Measurements from ENCODE around the gene SEC24A. TPM values are rescaled to one million over a fixed set of nuclear protein-coding genes. Genes with fewer than 3 reads are reported as not detected.
"Not testable (repeated sequence)": the region's sequence is repeated elsewhere in the genome, so short reads cannot be mapped to it uniquely, and the experiment has no call there.

The SEC24A gene
- total RNA-seq, 4 donors from 2014 or later: 15.3 to 30.9 (median 19.6) TPM

DNA sequence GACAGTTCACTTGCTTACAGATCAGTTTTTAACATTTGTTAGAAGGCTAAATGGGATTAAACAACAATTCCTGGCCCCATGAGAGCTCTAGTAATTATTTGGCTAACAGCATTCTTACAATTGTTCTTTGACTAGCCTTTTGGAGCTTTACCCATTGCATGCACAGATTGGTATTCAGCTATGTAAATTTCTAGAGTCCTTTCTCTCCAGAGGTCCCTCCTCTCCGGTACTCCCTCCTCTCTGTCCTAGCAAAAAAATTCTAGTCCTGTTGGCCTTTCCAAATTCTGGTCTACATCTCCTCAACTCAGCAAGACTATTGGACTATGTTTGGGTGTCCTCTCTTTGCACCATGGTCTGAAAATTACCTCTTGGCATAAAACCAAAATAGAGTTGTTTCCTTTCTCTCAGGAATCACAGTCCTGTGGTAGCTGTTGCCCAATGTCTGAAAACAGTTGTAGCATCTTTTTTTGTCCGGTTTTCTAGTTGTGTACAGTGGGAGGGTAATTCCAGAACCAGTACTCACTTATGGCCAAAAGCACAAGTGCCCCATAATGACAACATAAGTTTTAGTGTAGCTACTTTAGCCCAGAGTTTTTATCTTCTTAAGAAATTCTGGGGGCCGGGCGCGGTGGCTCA, 34.0 kb upstream of the SEC24A start:
- peaks cover under 1 to 100% (median 15%) of the 10 kb centered on the region in 3 donors for H3K36me3 ChIP-seq
- intact Hi-C loops (cut with DNase I): no loop called here
- WGBS, 2 donors: 69 to 90% methylated on average over 2 to 5 of the region's 5 CpGs

DNA sequence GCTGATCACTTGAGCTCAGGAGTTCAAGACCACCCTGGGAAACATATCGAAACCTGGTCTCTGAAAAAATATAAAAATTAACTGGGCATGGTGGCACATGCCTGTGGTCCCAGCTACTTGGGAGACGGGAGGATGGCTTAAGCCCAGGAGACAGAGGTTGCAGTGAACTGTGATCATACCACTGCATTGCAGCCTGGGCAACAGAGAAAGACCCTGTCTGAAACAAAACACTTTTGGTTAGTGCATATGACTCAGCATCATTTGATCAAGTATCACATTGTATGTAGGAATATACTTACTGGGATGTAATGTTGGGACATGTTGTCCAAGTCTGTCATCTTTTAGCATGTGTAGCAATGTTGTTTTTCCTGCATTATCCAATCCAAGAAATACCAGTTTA, 28.0 kb upstream of the SEC24A start:
- Histone ChIP-seq H3K27me3 (no peaks in the 10 kb centered on the region), H3K9me3 (no peaks in the 10 kb centered on the region), H3K4me1 (peaks cover 0 to 11% (median 0%) of the 10 kb centered on the region in 3 donors), H3K27ac (no peak overlapping the region), H3K36me3 (peaks cover 11 to 86% (median 12%) of the 10 kb centered on the region in 3 donors), H3K4me3 (no peak overlapping the region)
- DNase-seq: no peak
- TF ChIP-seq, protein P1, sequence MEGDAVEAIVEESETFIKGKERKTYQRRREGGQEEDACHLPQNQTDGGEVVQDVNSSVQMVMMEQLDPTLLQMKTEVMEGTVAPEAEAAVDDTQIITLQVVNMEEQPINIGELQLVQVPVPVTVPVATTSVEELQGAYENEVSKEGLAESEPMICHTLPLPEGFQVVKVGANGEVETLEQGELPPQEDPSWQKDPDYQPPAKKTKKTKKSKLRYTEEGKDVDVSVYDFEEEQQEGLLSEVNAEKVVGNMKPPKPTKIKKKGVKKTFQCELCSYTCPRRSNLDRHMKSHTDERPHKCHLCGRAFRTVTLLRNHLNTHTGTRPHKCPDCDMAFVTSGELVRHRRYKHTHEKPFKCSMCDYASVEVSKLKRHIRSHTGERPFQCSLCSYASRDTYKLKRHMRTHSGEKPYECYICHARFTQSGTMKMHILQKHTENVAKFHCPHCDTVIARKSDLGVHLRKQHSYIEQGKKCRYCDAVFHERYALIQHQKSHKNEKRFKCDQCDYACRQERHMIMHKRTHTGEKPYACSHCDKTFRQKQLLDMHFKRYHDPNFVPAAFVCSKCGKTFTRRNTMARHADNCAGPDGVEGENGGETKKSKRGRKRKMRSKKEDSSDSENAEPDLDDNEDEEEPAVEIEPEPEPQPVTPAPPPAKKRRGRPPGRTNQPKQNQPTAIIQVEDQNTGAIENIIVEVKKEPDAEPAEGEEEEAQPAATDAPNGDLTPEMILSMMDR (IDR thresholded peaks at IDR 0.05): no peak
- TF ChIP-seq POLR2A (IDR thresholded peaks at IDR 0.05): no peak
- intact Hi-C loops (cut with DNase I): no loop called here
- WGBS, 2 donors: 93 to 95% methylated on average over 2 of the region's 2 CpGs

More for the DNA sequence above, 34.0 kb upstream of the SEC24A start:
- Histone ChIP-seq H3K4me1 (no peaks in the 10 kb centered on the region), H3K27me3 (no peaks in the 10 kb centered on the region), H3K27ac (no peak overlapping the region), H3K9me3 (no peaks in the 10 kb centered on the region), H3K4me3 (no peak overlapping the region)
- DNase-seq: no peak
- no peak for TF ChIP-seq POLR2A (IDR thresholded peaks at IDR 0.05)
- TF ChIP-seq, protein P1 (IDR thresholded peaks at IDR 0.05): no peak

DNA sequence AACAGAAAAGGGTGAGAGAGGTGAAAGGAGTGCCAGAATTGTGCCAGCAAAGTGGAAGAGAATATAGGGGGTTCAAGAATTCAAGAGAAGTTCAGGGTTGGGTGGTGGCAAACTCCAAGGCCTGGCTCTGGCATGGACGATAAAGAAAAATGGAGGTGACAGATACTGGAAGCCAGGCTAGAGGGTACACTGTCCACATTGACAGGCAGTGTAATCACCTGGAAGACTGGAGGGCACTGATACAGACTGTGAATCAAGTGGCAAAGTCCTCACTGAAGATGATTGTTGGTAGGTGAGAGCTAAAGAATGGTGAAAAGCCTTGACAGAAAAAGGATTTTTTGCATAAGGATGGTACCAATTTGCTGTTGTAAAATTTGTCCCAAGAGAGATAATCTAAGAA, 23.0 kb upstream of the SEC24A start:
- peaks cover 0 to 37% (median 10%) of the 10 kb centered on the region in 3 donors for H3K4me1 ChIP-seq
- no peak overlapping the region for H3K4me3 ChIP-seq
- H3K27me3 ChIP-seq: no peaks in the 10 kb centered on the region
- TF ChIP-seq, protein P1 (IDR thresholded peaks at IDR 0.05): no peak
- no peak for TF ChIP-seq POLR2A (IDR thresholded peaks at IDR 0.05)
- WGBS, 2 donors: 94 to 100% methylated on average over 1 of the region's 1 CpG
- H3K36me3 ChIP-seq: peaks cover 0 to 44% (median 2%) of the 10 kb centered on the region in 3 donors
- no peaks in the 10 kb centered on the region for H3K9me3 ChIP-seq
- intact Hi-C loops (cut with DNase I): no loop called here
- peak overlapping the region in 3 of 4 donors; percentile 34 to 65 (median 63) for H3K27ac ChIP-seq
- no peak for DNase-seq

DNA sequence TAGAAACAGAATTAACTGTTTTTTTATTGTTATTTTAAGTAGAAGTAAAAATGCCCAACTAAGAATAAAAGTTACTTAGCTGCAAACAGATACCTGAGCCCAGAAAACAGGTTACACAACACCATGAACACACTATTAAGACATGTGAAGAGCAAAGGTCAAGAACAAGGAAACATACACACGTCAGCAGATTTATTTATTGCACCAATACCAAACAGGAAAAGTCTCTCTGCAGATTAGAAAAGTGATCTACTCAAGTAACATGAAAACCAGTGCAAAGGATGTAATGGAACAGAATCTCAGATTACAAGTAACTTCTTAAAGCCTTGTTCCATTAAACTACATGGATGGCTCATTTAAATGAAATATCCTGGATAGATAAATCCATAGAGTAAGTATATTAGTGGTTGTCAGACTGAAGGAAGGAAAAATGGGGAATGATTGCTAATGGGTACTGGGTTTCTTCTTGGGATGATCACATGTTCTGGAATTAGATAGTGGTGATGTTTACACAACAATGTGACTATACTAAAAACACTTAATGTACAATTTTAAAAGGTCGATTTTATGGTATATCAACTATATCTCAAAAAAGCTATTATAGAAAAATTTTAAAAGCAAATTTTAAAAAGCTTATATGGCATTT, 22.1 kb upstream of the SEC24A start:
- Histone ChIP-seq H3K27ac (peak overlapping the region; percentile 29 to 65 (median 60)), H3K36me3 (peaks cover 0 to 35% (median 0%) of the 10 kb centered on the region in 3 donors), H3K4me3 (no peak overlapping the region), H3K27me3 (no peaks in the 10 kb centered on the region), H3K4me1 (peaks cover 3 to 47% (median 17%) of the 10 kb centered on the region in 3 donors), H3K9me3 (no peaks in the 10 kb centered on the region)
- no peak for DNase-seq
- no peak for TF ChIP-seq POLR2A (IDR thresholded peaks at IDR 0.05)
- TF ChIP-seq, protein P1 (IDR thresholded peaks at IDR 0.05): no peak
- 45 to 47% methylated on average over 2 of the region's 2 CpGs for WGBS, 2 donors
- intact Hi-C loops (cut with DNase I): no loop called here

DNA sequence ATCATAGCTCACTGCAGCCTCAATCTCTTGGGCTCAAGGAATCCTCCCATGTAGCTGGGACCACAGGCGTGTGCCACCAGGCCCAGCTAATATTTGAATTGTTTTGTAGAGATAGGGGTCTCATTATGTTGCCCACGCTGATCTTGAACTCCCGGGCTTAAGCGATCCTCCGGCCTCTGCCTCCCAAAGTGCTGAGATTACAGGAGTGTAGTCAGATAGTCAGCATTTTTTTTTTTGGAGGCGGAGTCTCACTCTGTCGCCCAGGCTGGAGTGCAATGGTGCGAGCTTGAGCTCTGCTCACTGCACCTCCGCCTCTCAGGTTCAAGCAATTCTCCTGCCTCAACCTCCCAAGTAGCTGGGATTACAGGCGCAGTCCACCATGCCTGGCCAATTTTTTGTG, 14.4 kb upstream of the SEC24A start:
- DNase-seq: no peak
- no peaks in the 10 kb centered on the region for H3K9me3 ChIP-seq
- intact Hi-C loops (cut with DNase I): no loop called here
- no peaks in the 10 kb centered on the region for H3K36me3 ChIP-seq
- H3K4me1 ChIP-seq: peaks cover 6 to 49% (median 13%) of the 10 kb centered on the region in 3 donors
- TF ChIP-seq, protein P1 (IDR thresholded peaks at IDR 0.05): no peak
- TF ChIP-seq POLR2A (IDR thresholded peaks at IDR 0.05): no peak
- no peak overlapping the region for H3K27ac ChIP-seq
- 86 to 91% methylated on average over 10 of the region's 10 CpGs for WGBS, 2 donors
- H3K27me3 ChIP-seq: no peaks in the 10 kb centered on the region
- no peak overlapping the region for H3K4me3 ChIP-seq

DNA sequence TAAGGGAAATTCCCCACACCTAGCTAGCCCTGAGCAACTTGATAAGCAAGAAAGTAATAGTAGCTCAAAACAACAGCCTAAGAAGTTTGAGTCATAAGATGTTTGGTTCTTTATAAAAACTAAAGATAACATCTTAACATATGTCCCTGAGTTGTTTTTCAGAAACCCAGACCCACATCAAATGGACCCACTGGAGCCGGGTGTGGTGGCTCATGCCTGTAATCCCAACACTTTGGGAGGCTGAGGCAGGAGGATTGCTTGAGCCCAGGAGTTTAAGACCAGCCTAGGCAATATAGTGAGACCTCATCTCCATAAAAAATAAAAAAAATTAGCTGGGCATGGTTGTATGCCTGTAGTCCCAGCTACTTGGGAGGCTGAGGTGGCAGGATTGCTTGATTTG, 13.2 kb upstream of the SEC24A start:
- DNase-seq: not testable (repeated sequence)

More for the DNA sequence above, 13.2 kb upstream of the SEC24A start:
- H3K4me1 ChIP-seq: peaks cover 6 to 43% (median 13%) of the 10 kb centered on the region in 3 donors
- WGBS, 2 donors: 86 to 100% methylated on average over 1 of the region's 1 CpG
- H3K27ac ChIP-seq; intact Hi-C loops (cut with DNase I); H3K27me3 ChIP-seq; H3K9me3 ChIP-seq; H3K4me3 ChIP-seq; H3K36me3 ChIP-seq: not testable (repeated sequence)

Measured in esophagus squamous epithelium (tissue), 5 donors.